H1 (cell line): ENCODE results near the gene MMP21. TPM values are rescaled to one million over a fixed set of nuclear protein-coding genes. Genes with fewer than 3 reads are reported as not detected.

Experiments used
- CTCF ChIP-seq, 3 experiments: IDR thresholded peaks; 1 replicate in 2 of 3; 2 replicates in 1 of 3; pipeline versions ENCODE4 v1.5.1 to v1.6.1; 2011; ENCODE audit warnings: low read length in 3 of 3, mild to moderate bottlenecking in 3 of 3, inconsistent platforms in 2 of 3, low read depth in 1 of 3, moderate library complexity in 1 of 3; ENCODE audit not compliant: insufficient read depth in 1 of 3; ENCODE audit errors: control extremely low read depth in 1 of 3
- KDM5A ChIP-seq: fragments of 200-600 bp; IDR thresholded peaks from 2 replicates; pipeline ENCODE4 v1.7.1; 2012; ENCODE audit warnings: mild to moderate bottlenecking, low read length, inconsistent platforms, mixed read lengths
- SIN3A ChIP-seq, 2 experiments: IDR thresholded peaks in 1 of 2; conservative IDR thresholded peaks in 1 of 2; 2 replicates each; pipeline ENCODE4 v1.6.1; 2011 to 2012; ENCODE audit warnings: low read length in 2 of 2, improper control_type of control experiment in 1 of 2, low read depth in 1 of 2, mild to moderate bottlenecking in 1 of 2
- SRF ChIP-seq: IDR thresholded peaks from 2 replicates; pipeline ENCODE4 v1.6.1; 2011; ENCODE audit warnings: mild to moderate bottlenecking, low read depth, low read length, moderate library complexity
- TCF12 ChIP-seq: IDR thresholded peaks from 2 replicates; pipeline ENCODE4 v1.6.1; 2011; ENCODE audit warnings: low read depth, mild to moderate bottlenecking, low read length
- polyA plus RNA-seq, 7 experiments: library from polyadenylated mRNA; depleted of rRNA in 3 of 7; stranded (reverse) in 5 of 7; unstranded in 2 of 7; fragments of >200 nt in 5 of 7; fragments of 200-250 nt in 2 of 7; gene quantifications; 1 replicate in 5 of 7; 2 replicates in 1 of 7; 4 replicates in 1 of 7; pipeline versions ENCODE4 v1.2.1 to v1.2.3, GENCODE V29; 2011 to 2013; ENCODE audit warnings: missing spikeins in 2 of 7, mixed read lengths in 2 of 7
- total RNA-seq: library from RNA; stranded (reverse); fragmentation: NEBNext Ultra II Directional; extraction: Animal tissue kit (Norgen Biotek cat#: 25700); gene quantifications from 2 replicates; pipeline ENCODE4 v1.2.1, GENCODE V29; 2021

Gene MMP21
- total and polyA plus RNA-seq, 2 of the 8 experiments (the other 6 are each of a cell fraction or from before 2014, with no cell fraction given): not detected

GRCh38 chr10:125772112-125772863 is 3.3 kb downstream of the MMP21 start (continued):
- TF ChIP-seq CTCF (IDR thresholded peaks at IDR 0.05; ENCODE audit: control extremely low read depth in 1 of 3, insufficient read depth in 1 of 3, low read depth in 1 of 3, low read length in 3 of 3): no peak
- no peak for TF ChIP-seq SIN3A (conservative IDR thresholded peaks at IDR 0.05 in 1 of 2, IDR thresholded peaks at IDR 0.05 in 1 of 2; ENCODE audit: low read depth in 1 of 2, low read length in 2 of 2)
- no peak for TF ChIP-seq SRF
- no peak for TF ChIP-seq TCF12
- no peak for TF ChIP-seq KDM5A
